ENCODE measurements around the gene MBOAT1.

MBOAT1 gene

GRCh38 chr6:20217891-20218290 lies 5.6 kb upstream of the MBOAT1 start:
- no peak for ATAC-seq
- TF ChIP-seq ISL1 (CRISPR knock-in tag; IDR thresholded peaks at IDR 0.05), result no peak
- no peak for TF ChIP-seq ZC3H10 (CRISPR knock-in tag; IDR thresholded peaks at IDR 0.05)
- no peak for TF ChIP-seq ZNF70 (CRISPR knock-in tag; IDR thresholded peaks at IDR 0.05)
- TF ChIP-seq BACH2 (CRISPR knock-in tag; IDR thresholded peaks at IDR 0.05; ENCODE audit: borderline replicate concordance), result no peak
- TF ChIP-seq GLIS3 (CRISPR knock-in tag; IDR thresholded peaks at IDR 0.05), result no peak
- no peak for TF ChIP-seq POU6F1 (CRISPR knock-in tag; IDR thresholded peaks at IDR 0.05; ENCODE audit: borderline replicate concordance, low read depth)
- TF ChIP-seq ESRRG (CRISPR knock-in tag; IDR thresholded peaks at IDR 0.05), result no peak
- TF ChIP-seq CREB5 (CRISPR knock-in tag; IDR thresholded peaks at IDR 0.05; ENCODE audit: low read depth), result no peak
- TF ChIP-seq PATZ1 (CRISPR knock-in tag; IDR thresholded peaks at IDR 0.05; ENCODE audit: borderline replicate concordance), result no peak
- TF ChIP-seq ZFP3 (CRISPR knock-in tag; IDR thresholded peaks at IDR 0.05), result no peak
- no peak for TF ChIP-seq CSRNP3 (CRISPR knock-in tag; IDR thresholded peaks at IDR 0.05)
- TF ChIP-seq ARNTL (CRISPR knock-in tag; IDR thresholded peaks at IDR 0.05; ENCODE audit: borderline replicate concordance, low read depth), result no peak
- TF ChIP-seq PPARA (CRISPR knock-in tag; IDR thresholded peaks at IDR 0.05; ENCODE audit: borderline replicate concordance), result no peak
- no peak for TF ChIP-seq ZFP30 (CRISPR knock-in tag; IDR thresholded peaks at IDR 0.05)
- no peak for TF ChIP-seq OSR1 (CRISPR knock-in tag; IDR thresholded peaks at IDR 0.05)

- no peak for ATAC-seq
- TF ChIP-seq ISL1 (CRISPR knock-in tag; IDR thresholded peaks at IDR 0.05) (0 out of 2 replicates have a peak, but pooled peaks have one; percentile 8), TCF4 (CRISPR knock-in tag; IDR thresholded peaks at IDR 0.05; ENCODE audit: borderline replicate concordance) (no peak)
Measured at GRCh38 chr6:20217324-20217855, 5.1 kb upstream of the MBOAT1 start.

- ATAC-seq, result no peak
- TF ChIP-seq RARB (CRISPR knock-in tag; IDR thresholded peaks at IDR 0.05) (no peak), TSHZ2 (CRISPR knock-in tag; IDR thresholded peaks at IDR 0.05) (no peak), TOX (CRISPR knock-in tag; IDR thresholded peaks at IDR 0.05; ENCODE audit: borderline replicate concordance) (no peak), BACH2 (CRISPR knock-in tag; IDR thresholded peaks at IDR 0.05; ENCODE audit: borderline replicate concordance) (no peak), ZNF70 (CRISPR knock-in tag; IDR thresholded peaks at IDR 0.05) (no peak), ZNF8 (CRISPR knock-in tag; IDR thresholded peaks at IDR 0.05) (no peak), CSRNP3 (CRISPR knock-in tag; IDR thresholded peaks at IDR 0.05) (no peak), CSDC2 (CRISPR knock-in tag; IDR thresholded peaks at IDR 0.05) (no peak), ESRRG (CRISPR knock-in tag; IDR thresholded peaks at IDR 0.05) (no peak), TCF4 (CRISPR knock-in tag; IDR thresholded peaks at IDR 0.05; ENCODE audit: borderline replicate concordance) (no peak), ZFP30 (CRISPR knock-in tag; IDR thresholded peaks at IDR 0.05) (no peak), GLIS3 (CRISPR knock-in tag; IDR thresholded peaks at IDR 0.05) (no peak), POU6F1 (CRISPR knock-in tag; IDR thresholded peaks at IDR 0.05; ENCODE audit: borderline replicate concordance, low read depth) (no peak)
Measured at GRCh38 chr6:20215310-20215709, 3.0 kb upstream of the MBOAT1 start.

All from SK-N-SH treated with all-trans-retinoic acid at 6 μM for 48 hours (cell line).